ENCODE measurements around the gene DOCK4.

Gene DOCK4

GRCh38 chr7:112079122-112079521 lies 127.1 kb downstream of the DOCK4 start:
- no peaks in the 10 kb centered on the region for H3K9me3 ChIP-seq (ENCODE audit: control insufficient read depth, insufficient read depth, low read length)
- peaks cover 20% of the 10 kb centered on the region; the same call in 1 of the 2 replicates for H3K4me1 ChIP-seq (ENCODE audit: insufficient read depth, low read length)
- H3K36me3 ChIP-seq (ENCODE audit: insufficient read depth, low read length), result no peaks in the 10 kb centered on the region
- H3K9ac ChIP-seq (ENCODE audit: low read depth, low read length), result no peak overlapping the region

DNA sequence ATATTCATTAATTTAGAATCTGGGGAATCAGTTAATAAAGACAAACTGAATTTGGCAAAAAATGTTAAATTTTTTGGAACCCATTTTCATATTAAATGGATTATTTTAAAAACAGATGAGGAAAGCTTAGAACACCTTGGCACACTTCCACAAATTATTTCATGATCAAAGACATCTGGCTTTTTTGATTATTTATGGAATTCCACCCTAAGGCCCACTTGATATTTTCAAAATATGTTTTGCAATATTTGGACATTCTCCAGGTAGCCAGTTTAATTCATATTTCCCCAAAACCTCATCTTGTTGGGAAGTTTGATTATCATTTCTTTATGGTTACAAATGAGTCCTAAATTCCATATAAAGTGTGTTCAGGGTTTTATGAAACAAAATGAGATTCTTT lies 129.9 kb downstream of the DOCK4 start:
- Histone ChIP-seq H3K36me3 (ENCODE audit: insufficient read depth, low read length) (no peaks in the 10 kb centered on the region), H3K9me3 (ENCODE audit: control insufficient read depth, insufficient read depth, low read length) (no peaks in the 10 kb centered on the region), H3K4me1 (ENCODE audit: insufficient read depth, low read length) (0 out of 2 replicates have a peak, but pooled peaks cover 11% of the 10 kb centered on the region), H3K9ac (ENCODE audit: low read depth, low read length) (no peak overlapping the region)

- Histone ChIP-seq H3K9me3 (ENCODE audit: control insufficient read depth, insufficient read depth, low read length) (no peaks in the 10 kb centered on the region), H3K36me3 (ENCODE audit: insufficient read depth, low read length) (no peaks in the 10 kb centered on the region), H3K4me1 (ENCODE audit: insufficient read depth, low read length) (peaks cover 8% of the 10 kb centered on the region; the same call in 1 of the 2 replicates), H3K9ac (ENCODE audit: low read depth, low read length) (no peak overlapping the region)
These were observed 131.7 kb downstream of the DOCK4 start for GRCh38 chr7:112074464-112074863.

DNA sequence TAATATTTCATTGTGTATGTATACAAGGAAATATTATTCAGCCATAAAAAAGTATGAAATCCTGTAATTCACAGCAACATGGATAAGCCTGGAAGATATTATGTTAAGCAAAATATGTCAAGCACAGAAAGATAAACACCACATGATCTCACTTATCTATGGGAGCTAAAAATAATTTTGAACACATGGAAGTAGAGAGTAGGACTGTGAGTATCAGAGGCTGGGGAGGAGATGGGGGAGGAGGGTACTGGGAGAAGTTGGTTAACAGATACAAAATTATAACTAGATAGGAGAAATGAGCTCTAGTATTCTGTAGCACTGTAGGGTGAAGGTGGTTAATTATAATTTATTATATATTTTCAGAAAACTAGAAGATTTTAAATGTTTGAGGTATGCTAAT lies 132.7 kb downstream of the DOCK4 start:
- Histone ChIP-seq H3K4me1 (ENCODE audit: insufficient read depth, low read length) (peaks cover 8% of the 10 kb centered on the region; the same call in 1 of the 2 replicates), H3K9me3 (ENCODE audit: control insufficient read depth, insufficient read depth, low read length) (no peaks in the 10 kb centered on the region), H3K36me3 (ENCODE audit: insufficient read depth, low read length) (no peaks in the 10 kb centered on the region), H3K9ac (ENCODE audit: low read depth, low read length) (no peak overlapping the region)

GRCh38 chr7:112072541-112073245 lies 133.5 kb downstream of the DOCK4 start:
- Histone ChIP-seq H3K9me3 (ENCODE audit: control insufficient read depth, insufficient read depth, low read length) (no peaks in the 10 kb centered on the region), H3K36me3 (ENCODE audit: insufficient read depth, low read length) (no peaks in the 10 kb centered on the region), H3K9ac (ENCODE audit: low read depth, low read length) (no peak overlapping the region), H3K4me1 (ENCODE audit: insufficient read depth, low read length) (peaks cover 8% of the 10 kb centered on the region; the same call in 1 of the 2 replicates)

GRCh38 chr7:112071856-112072255 lies 134.3 kb downstream of the DOCK4 start:
- H3K36me3 ChIP-seq (ENCODE audit: insufficient read depth, low read length), result no peaks in the 10 kb centered on the region
- H3K9me3 ChIP-seq (ENCODE audit: control insufficient read depth, insufficient read depth, low read length), result no peaks in the 10 kb centered on the region
- peaks cover 8% of the 10 kb centered on the region; the same call in 1 of the 2 replicates for H3K4me1 ChIP-seq (ENCODE audit: insufficient read depth, low read length)
- no peak overlapping the region for H3K9ac ChIP-seq (ENCODE audit: low read depth, low read length)

GRCh38 chr7:112070674-112071256 lies 135.4 kb downstream of the DOCK4 start:
- Histone ChIP-seq H3K36me3 (ENCODE audit: insufficient read depth, low read length) (no peaks in the 10 kb centered on the region), H3K4me1 (ENCODE audit: insufficient read depth, low read length) (peaks cover 8% of the 10 kb centered on the region; the same call in 1 of the 2 replicates), H3K9ac (ENCODE audit: low read depth, low read length) (no peak overlapping the region), H3K9me3 (ENCODE audit: control insufficient read depth, insufficient read depth, low read length) (no peaks in the 10 kb centered on the region)

DNA sequence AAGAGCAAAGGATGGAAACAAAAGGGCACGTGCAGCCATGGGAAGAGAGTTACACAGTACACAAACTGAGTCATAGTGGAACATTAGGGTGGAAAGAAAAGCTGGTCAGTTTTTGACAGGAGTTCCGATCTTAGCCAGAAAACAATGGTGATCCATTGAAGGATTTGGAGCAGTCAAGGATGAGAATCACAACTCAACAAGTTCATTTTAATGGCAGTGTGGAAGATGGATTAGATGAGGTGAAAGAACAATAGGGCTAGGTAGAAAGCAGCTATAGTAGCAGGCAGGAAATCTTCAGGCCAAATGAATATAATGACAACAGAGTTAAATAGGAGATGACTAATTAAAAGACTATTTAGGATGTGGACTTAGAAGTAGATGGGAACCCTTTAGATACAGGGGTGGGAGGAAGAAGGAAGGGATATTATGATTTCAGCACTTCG lies 136.3 kb downstream of the DOCK4 start:
- Histone ChIP-seq H3K36me3 (ENCODE audit: insufficient read depth, low read length) (no peaks in the 10 kb centered on the region), H3K9ac (ENCODE audit: low read depth, low read length) (no peak overlapping the region), H3K9me3 (ENCODE audit: control insufficient read depth, insufficient read depth, low read length) (no peaks in the 10 kb centered on the region), H3K4me1 (ENCODE audit: insufficient read depth, low read length) (peaks cover 8% of the 10 kb centered on the region; the same call in 1 of the 2 replicates)

GRCh38 chr7:112068967-112069366 lies 137.2 kb downstream of the DOCK4 start:
- Histone ChIP-seq H3K9me3 (ENCODE audit: control insufficient read depth, insufficient read depth, low read length) (no peaks in the 10 kb centered on the region), H3K9ac (ENCODE audit: low read depth, low read length) (no peak overlapping the region), H3K4me1 (ENCODE audit: insufficient read depth, low read length) (peaks cover 8% of the 10 kb centered on the region; the same call in 1 of the 2 replicates), H3K36me3 (ENCODE audit: insufficient read depth, low read length) (no peaks in the 10 kb centered on the region)

DNA sequence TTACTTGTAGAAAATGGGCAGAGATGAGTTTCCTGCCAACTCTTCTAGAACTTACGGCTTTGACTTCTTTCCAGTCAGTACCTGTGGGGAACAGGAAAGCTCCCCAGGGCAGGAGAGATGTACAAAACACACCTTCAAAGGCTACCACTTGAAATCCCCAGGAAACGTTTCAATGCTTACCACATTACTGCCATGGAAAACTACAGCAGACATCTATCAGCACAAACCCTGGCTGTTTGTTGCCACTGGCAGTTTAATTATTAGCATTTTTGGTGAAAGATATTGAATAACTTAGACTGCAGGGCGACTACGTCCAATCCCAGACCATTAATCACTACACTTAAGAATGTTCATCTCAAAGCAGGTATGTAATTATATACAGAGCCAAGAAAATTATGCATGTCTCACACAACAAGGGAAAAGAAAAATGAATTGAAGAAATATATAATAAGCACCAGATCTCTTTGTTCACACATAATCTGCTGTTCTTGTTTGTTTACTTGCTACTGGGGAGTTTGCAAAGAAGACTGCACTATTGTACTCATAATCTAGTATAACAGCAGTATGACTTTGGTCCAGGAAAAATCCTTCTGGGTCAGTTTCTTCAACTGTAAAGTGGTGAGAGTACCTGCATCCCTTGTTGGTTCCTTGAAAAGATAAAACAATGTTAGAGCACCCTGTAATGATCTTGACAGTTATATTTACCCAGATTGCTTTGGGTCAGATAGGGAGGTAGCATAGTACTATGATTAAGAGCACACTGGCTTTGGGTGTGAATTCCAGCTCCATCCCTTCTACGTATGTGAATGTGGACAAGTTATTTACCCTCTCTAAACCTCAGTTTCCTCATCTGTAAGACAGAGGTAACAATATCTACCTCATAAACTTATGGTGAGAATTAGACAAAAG lies 138.3 kb downstream of the DOCK4 start:
- Histone ChIP-seq H3K36me3 (ENCODE audit: insufficient read depth, low read length) (no peaks in the 10 kb centered on the region), H3K9me3 (ENCODE audit: control insufficient read depth, insufficient read depth, low read length) (no peaks in the 10 kb centered on the region), H3K9ac (ENCODE audit: low read depth, low read length) (no peak overlapping the region), H3K4me1 (ENCODE audit: insufficient read depth, low read length) (peaks cover 8% of the 10 kb centered on the region; the same call in 1 of the 2 replicates)

DNA sequence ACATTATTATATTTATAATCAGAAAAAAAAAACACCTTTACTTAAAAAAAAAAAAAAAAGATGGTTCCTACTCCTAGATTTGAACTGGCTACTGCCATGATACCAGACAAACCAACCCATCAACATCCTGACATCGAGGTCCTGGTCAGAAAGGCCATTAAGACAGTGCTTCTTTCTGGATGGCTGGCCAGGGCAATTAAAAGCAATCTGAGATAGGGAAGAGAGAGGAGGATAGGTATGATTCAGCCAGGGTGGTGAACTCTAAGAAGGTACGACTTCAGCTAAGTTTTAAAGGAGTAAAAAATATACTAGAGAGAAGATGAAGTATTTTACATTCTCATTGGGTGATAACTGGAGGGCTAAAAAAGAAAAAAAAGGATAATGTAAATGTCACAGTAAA lies 139.0 kb downstream of the DOCK4 start:
- Histone ChIP-seq H3K36me3 (ENCODE audit: insufficient read depth, low read length) (no peaks in the 10 kb centered on the region), H3K4me1 (ENCODE audit: insufficient read depth, low read length) (peaks cover 8% of the 10 kb centered on the region; the same call in 1 of the 2 replicates), H3K9ac (ENCODE audit: low read depth, low read length) (no peak overlapping the region), H3K9me3 (ENCODE audit: control insufficient read depth, insufficient read depth, low read length) (no peaks in the 10 kb centered on the region)

GRCh38 chr7:112065758-112066157 lies 140.4 kb downstream of the DOCK4 start:
- Histone ChIP-seq H3K4me1 (ENCODE audit: insufficient read depth, low read length) (peaks cover 8% of the 10 kb centered on the region; the same call in 1 of the 2 replicates), H3K9me3 (ENCODE audit: control insufficient read depth, insufficient read depth, low read length) (no peaks in the 10 kb centered on the region)

GRCh38 chr7:112064627-112065385 lies 141.4 kb downstream of the DOCK4 start:
- Histone ChIP-seq H3K4me1 (ENCODE audit: insufficient read depth, low read length) (0 out of 2 replicates have a peak, but pooled peaks cover 2% of the 10 kb centered on the region), H3K9me3 (ENCODE audit: control insufficient read depth, insufficient read depth, low read length) (no peaks in the 10 kb centered on the region), H3K9ac (ENCODE audit: low read depth, low read length) (no peak overlapping the region), H3K36me3 (ENCODE audit: insufficient read depth, low read length) (no peaks in the 10 kb centered on the region)

More at GRCh38 chr7:112065758-112066157, 140.4 kb downstream of the DOCK4 start:
- Histone ChIP-seq H3K36me3 (ENCODE audit: insufficient read depth, low read length) (no peaks in the 10 kb centered on the region), H3K9ac (ENCODE audit: low read depth, low read length) (no peak overlapping the region)

GRCh38 chr7:112063974-112064373 lies 142.2 kb downstream of the DOCK4 start:
- Histone ChIP-seq H3K4me1 (ENCODE audit: insufficient read depth, low read length) (no peaks in the 10 kb centered on the region), H3K9me3 (ENCODE audit: control insufficient read depth, insufficient read depth, low read length) (no peaks in the 10 kb centered on the region), H3K9ac (ENCODE audit: low read depth, low read length) (no peak overlapping the region), H3K36me3 (ENCODE audit: insufficient read depth, low read length) (no peaks in the 10 kb centered on the region)

Measured in ES-I3 (cell line).